Measurements from ENCODE around the gene COL9A2. TPM values are rescaled to one million over a fixed set of nuclear protein-coding genes. Genes with fewer than 3 reads are reported as not detected.

The COL9A2 gene
- polyA plus RNA-seq, 1 donor: 11.0 TPM

DNA sequence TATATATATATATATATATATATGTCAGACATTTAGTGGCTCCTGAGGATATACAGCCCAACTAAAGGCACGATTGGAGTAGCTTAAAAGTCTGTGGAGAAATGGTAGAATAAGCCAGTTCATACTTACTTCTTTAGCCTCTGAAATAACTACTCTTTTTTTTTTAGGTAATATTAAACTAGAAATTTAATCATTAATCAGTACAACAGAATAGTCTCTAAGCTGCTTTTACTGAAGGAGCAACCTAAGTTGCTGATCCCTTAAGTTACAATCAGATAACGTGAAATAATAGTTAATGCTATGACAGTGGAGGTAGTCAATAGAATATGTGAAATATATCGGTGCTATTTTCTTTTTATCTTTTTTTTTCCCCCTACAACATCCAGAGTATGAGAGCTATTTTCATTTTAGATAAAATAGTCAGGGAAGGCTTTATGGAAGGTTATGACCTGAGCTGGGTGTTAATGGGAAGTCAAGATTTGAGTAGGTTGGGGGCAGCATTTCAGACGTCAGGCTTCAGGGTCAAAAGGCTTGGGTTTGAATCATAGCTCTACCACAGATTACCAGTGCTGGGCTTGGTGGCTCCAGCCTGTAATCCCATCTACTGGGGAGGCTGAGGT lies 43.4 kb downstream of the COL9A2 start:
- WGBS (ENCODE audit: insufficient coverage, low lambda C conversion rate): 17% methylated on average over 2 of the region's 4 CpGs
- Histone ChIP-seq H3K27me3 (ENCODE audit: control insufficient read depth, insufficient read depth, low read length) (no peaks in the 10 kb centered on the region), H3K4me3 (ENCODE audit: low read length) (no peak overlapping the region), H3K27ac (ENCODE audit: low read length) (peak overlapping the region; percentile 38), H3K4me1 (ENCODE audit: control insufficient read depth, insufficient read depth, low read length) (no peaks in the 10 kb centered on the region), H3K36me3 (ENCODE audit: control insufficient read depth, insufficient read depth, low read length) (peaks cover 44% of the 10 kb centered on the region), H3K9me3 (ENCODE audit: control insufficient read depth, low read depth, low read length) (no peaks in the 10 kb centered on the region)
- peak in 1 of 2 donors; percentile 41 for DNase-seq

DNA sequence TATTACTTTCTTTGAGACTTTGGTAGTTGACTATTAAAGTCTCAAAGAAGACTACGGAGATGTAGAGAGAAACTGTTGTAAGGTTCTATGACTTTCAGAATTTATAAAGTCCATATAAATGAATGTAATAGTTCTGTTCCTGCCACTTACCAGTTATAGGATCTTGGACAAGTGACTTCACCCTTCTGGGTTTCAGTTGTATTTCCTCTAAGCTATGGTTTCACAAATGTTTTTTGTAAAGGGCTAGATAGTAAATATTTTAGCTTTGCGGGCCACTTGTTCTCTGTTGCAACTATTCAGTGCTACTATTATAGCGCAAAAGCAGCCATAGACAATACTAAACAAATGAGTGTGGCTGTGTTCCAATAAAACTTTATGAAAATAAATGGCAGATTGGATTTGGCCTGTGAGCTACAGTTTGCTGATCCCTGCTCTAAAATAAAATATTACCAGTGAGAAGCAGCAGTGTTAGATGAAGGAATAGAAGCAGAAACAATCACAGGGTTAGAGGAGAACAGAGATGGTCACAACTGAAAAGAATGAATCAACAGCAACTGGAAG lies 44.4 kb downstream of the COL9A2 start:
- H3K4me1 ChIP-seq (ENCODE audit: control insufficient read depth, insufficient read depth, low read length): no peaks in the 10 kb centered on the region
- no peak for DNase-seq
- peaks cover 49% of the 10 kb centered on the region for H3K36me3 ChIP-seq (ENCODE audit: control insufficient read depth, insufficient read depth, low read length)
- no peaks in the 10 kb centered on the region for H3K27me3 ChIP-seq (ENCODE audit: control insufficient read depth, insufficient read depth, low read length)
- WGBS (ENCODE audit: insufficient coverage, low lambda C conversion rate): no CpG with 5 or more reads among the region's 3 CpGs
- no peak overlapping the region for H3K27ac ChIP-seq (ENCODE audit: low read length)
- H3K4me3 ChIP-seq (ENCODE audit: low read length): no peak overlapping the region
- H3K9me3 ChIP-seq (ENCODE audit: control insufficient read depth, low read depth, low read length): no peaks in the 10 kb centered on the region

DNA sequence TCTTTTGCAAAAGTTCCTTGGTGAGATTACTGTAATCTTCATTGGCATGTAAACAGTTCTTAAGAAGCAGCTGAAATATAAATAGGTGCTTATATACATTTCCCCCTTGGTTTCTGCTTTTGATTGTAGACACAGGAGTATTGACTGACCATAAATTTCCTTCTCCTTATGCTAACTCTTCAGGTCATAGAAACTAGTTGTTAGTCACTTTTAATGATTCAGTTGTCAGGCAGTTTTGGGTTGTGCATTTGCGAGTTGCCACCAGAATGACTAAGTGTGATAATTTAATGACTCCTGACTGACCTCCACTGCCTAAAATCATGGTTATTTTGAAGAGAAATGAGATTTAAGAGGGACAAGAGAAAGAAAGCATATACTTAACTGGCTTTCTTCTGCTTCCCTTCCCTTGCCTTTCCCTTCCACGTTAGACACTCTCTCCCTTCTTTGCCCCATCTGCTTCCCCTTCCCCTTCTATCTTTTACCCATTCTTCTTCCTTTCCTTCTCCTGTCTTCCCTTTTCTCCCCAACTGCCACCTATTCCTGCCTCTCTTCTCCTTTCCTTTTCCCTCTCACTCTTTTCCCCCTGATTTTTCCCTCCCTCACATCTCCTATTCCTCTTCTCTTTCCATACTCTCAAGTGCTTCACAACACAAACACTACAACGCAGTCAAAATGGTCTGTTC lies 46.8 kb downstream of the COL9A2 start:
- Histone ChIP-seq H3K4me3 (ENCODE audit: low read length) (no peak overlapping the region), H3K9me3 (ENCODE audit: control insufficient read depth, low read depth, low read length) (no peaks in the 10 kb centered on the region), H3K4me1 (ENCODE audit: control insufficient read depth, insufficient read depth, low read length) (no peaks in the 10 kb centered on the region), H3K27me3 (ENCODE audit: control insufficient read depth, insufficient read depth, low read length) (no peaks in the 10 kb centered on the region), H3K36me3 (ENCODE audit: control insufficient read depth, insufficient read depth, low read length) (peaks cover 46% of the 10 kb centered on the region), H3K27ac (ENCODE audit: low read length) (no peak overlapping the region)
- WGBS (ENCODE audit: insufficient coverage, low lambda C conversion rate): 91% methylated on average over 1 of the region's 3 CpGs
- no peak for DNase-seq

DNA sequence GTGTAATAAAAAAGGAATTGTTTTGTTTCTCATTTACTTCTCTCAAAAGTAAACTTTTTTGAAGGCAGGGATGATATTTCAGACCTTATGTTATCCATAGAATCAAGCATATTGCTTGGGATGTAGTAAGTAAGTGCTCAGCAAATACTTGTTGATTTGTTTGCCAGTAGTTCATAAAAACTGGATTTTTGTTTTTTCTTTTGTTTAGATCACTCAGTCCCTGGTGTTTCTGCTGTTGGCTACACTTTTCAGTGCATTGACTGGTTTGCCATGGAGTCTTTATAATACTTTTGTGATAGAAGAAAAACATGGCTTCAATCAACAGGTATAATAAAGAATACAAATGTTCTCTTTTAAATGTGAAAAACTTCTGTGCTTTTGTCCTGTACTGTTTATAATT lies 48.9 kb downstream of the COL9A2 start:
- no peak for DNase-seq
- H3K4me3 ChIP-seq (ENCODE audit: low read length): no peak overlapping the region
- no peaks in the 10 kb centered on the region for H3K9me3 ChIP-seq (ENCODE audit: control insufficient read depth, low read depth, low read length)
- H3K36me3 ChIP-seq (ENCODE audit: control insufficient read depth, insufficient read depth, low read length): peaks cover 47% of the 10 kb centered on the region
- no peaks in the 10 kb centered on the region for H3K4me1 ChIP-seq (ENCODE audit: control insufficient read depth, insufficient read depth, low read length)
- H3K27me3 ChIP-seq (ENCODE audit: control insufficient read depth, insufficient read depth, low read length): no peaks in the 10 kb centered on the region
- no peak overlapping the region for H3K27ac ChIP-seq (ENCODE audit: low read length)

DNA sequence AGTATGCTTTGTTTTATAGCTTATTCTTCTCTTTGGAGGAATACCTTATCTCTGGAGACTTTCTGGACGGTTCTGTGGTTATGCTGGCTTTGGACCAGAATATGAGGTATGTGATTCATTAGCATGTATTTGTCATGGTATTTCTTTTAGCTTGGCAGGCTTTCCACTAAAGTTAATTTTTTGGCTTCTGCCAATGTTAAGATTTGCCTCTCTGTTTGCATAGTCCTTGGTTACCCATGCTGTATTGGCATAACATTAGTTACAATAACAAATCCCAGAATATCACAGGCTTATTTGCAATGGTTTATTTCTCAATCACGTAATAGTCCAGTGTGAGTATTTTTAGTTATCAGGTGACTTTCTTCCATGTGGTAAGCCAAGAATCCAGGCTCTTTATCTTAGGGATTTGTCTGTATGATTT lies 49.3 kb downstream of the COL9A2 start:
- H3K27me3 ChIP-seq (ENCODE audit: control insufficient read depth, insufficient read depth, low read length): no peaks in the 10 kb centered on the region
- no peak overlapping the region for H3K4me3 ChIP-seq (ENCODE audit: low read length)
- WGBS (ENCODE audit: insufficient coverage, low lambda C conversion rate): 86% methylated on average over 1 of the region's 2 CpGs
- H3K27ac ChIP-seq (ENCODE audit: low read length): no peak overlapping the region
- no peak for DNase-seq
- H3K36me3 ChIP-seq (ENCODE audit: control insufficient read depth, insufficient read depth, low read length): peaks cover 48% of the 10 kb centered on the region
- no peaks in the 10 kb centered on the region for H3K4me1 ChIP-seq (ENCODE audit: control insufficient read depth, insufficient read depth, low read length)
- no peaks in the 10 kb centered on the region for H3K9me3 ChIP-seq (ENCODE audit: control insufficient read depth, low read depth, low read length)

DNA sequence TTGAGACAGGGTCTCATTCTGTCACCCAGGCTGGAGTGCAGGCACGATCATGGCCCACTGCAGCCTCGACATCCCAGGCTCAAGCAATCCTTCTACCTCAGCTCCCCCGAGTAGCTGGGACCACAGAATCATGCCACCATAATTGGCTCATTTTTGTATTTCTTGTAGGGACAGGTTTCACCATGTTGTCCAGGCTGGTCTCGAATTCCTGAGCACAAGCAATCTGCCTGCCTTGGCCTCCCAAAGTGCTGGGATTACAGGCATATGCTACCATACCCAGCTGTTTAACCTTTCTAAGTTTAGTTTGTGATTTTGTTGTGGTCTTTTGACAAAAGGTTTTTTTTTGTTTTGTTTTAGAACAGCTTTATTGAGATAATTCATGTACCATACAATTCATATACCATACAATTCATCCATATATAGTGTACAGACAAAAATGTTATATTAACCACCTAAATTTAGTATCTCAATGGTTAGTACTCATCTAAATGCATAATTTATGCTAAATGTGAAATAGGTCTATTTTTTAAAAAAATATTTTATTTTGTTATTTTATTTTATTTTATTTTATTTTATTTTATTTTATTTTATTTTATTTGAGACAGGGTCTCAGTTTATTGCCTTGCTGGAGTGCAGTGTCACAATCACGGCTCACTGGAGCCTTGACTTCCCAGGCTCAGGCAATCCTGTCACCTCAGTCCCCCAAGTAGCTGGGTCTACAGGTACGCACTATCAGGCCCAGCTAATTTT lies 50.1 kb downstream of the COL9A2 start:
- Histone ChIP-seq H3K4me1 (ENCODE audit: control insufficient read depth, insufficient read depth, low read length) (no peaks in the 10 kb centered on the region), H3K27ac (ENCODE audit: low read length) (no peak overlapping the region), H3K9me3 (ENCODE audit: control insufficient read depth, low read depth, low read length) (no peaks in the 10 kb centered on the region), H3K36me3 (ENCODE audit: control insufficient read depth, insufficient read depth, low read length) (peaks cover 45% of the 10 kb centered on the region), H3K4me3 (ENCODE audit: low read length) (no peak overlapping the region), H3K27me3 (ENCODE audit: control insufficient read depth, insufficient read depth, low read length) (no peaks in the 10 kb centered on the region)
- no peak for DNase-seq
- no CpG with 5 or more reads among the region's 6 CpGs for WGBS (ENCODE audit: insufficient coverage, low lambda C conversion rate)

DNA sequence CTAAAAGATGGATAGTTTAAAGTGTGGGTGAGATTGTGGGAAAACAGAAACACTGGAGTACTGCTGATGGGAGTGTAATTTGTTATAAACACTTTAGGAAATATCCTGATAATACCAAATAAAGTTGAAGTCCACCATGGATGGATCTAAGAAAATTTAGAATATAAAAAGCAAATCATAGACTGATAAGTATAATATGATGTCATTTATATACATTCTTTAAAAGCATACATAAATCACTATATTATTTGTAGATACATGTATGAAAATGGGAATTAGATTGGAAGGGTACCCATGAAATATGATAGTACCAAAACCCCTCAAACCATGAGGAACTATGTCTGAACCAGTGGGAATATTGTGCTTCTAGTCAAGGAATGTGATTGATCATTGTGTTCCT lies 51.2 kb downstream of the COL9A2 start:
- Histone ChIP-seq H3K4me3 (ENCODE audit: low read length) (no peak overlapping the region), H3K27ac (ENCODE audit: low read length) (no peak overlapping the region), H3K4me1 (ENCODE audit: control insufficient read depth, insufficient read depth, low read length) (no peaks in the 10 kb centered on the region), H3K36me3 (ENCODE audit: control insufficient read depth, insufficient read depth, low read length) (peaks cover 48% of the 10 kb centered on the region), H3K27me3 (ENCODE audit: control insufficient read depth, insufficient read depth, low read length) (no peaks in the 10 kb centered on the region), H3K9me3 (ENCODE audit: control insufficient read depth, low read depth, low read length) (no peaks in the 10 kb centered on the region)
- DNase-seq: no peak

DNA sequence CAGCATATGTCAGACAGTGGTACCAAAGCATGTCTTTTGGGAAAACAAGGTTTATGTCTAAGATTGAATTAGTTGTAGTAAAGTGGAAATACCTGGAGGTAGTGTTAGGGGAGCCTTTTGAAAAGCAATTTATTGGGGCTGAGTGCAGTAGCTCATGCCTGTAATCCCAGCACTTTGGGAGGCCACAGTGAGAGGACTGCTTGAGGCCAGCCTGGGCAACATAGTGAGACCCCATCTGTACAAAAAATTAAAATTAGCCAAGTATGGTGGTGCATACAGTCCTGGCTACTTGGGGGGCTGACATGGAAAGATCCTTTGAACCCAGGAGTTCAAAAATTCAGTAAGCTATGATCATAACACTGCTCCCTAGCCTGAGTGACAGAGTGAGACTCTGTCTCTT lies 51.8 kb downstream of the COL9A2 start:
- H3K4me1 ChIP-seq (ENCODE audit: control insufficient read depth, insufficient read depth, low read length): no peaks in the 10 kb centered on the region
- H3K9me3 ChIP-seq (ENCODE audit: control insufficient read depth, low read depth, low read length): no peaks in the 10 kb centered on the region
- no peaks in the 10 kb centered on the region for H3K27me3 ChIP-seq (ENCODE audit: control insufficient read depth, insufficient read depth, low read length)
- peaks cover 44% of the 10 kb centered on the region for H3K36me3 ChIP-seq (ENCODE audit: control insufficient read depth, insufficient read depth, low read length)
- DNase-seq: no peak
- H3K27ac ChIP-seq (ENCODE audit: low read length): no peak overlapping the region
- H3K4me3 ChIP-seq (ENCODE audit: low read length): no peak overlapping the region

DNA sequence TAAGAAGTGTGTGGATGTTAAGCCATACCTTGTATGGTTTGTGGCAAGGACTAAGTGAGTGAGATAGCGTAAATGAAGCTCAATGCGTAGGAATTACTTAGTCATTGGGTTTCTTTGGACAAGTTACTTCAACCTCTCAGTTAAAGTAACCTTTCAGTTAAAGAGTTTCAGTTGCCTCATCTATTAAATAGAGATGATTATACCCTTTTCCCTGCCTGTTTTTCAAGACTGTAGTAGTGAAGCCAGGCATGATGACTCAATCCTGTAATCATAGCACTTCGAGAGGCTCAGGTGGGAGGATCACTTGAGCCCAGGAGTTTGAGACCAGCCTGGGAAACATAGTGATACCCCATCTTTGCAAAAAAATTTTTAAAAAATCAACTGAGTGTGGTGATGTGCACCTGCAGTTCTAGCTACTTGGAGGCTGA lies 52.7 kb downstream of the COL9A2 start:
- Histone ChIP-seq H3K4me3 (ENCODE audit: low read length) (no peak overlapping the region), H3K27me3 (ENCODE audit: control insufficient read depth, insufficient read depth, low read length) (no peaks in the 10 kb centered on the region), H3K36me3 (ENCODE audit: control insufficient read depth, insufficient read depth, low read length) (peaks cover 38% of the 10 kb centered on the region), H3K4me1 (ENCODE audit: control insufficient read depth, insufficient read depth, low read length) (no peaks in the 10 kb centered on the region), H3K27ac (ENCODE audit: low read length) (no peak overlapping the region), H3K9me3 (ENCODE audit: control insufficient read depth, low read depth, low read length) (no peaks in the 10 kb centered on the region)
- WGBS (ENCODE audit: insufficient coverage, low lambda C conversion rate): 100% methylated on average over 2 of the region's 3 CpGs
- no peak for DNase-seq

DNA sequence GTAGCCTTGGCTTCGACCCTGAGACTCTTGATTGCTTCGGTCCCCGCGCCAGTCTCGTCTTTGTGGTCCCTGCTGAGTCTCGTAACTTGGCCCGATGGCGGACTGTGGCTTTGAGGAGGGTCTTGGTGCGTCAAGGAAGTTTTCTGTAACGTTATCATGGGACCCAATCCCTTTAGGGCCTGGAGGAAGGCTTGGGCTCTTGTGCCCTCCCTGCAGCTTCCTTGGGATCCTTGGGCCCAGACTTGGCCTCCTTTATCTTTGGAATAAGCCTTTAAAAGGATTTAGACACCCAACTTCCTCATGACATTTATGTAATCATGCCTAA lies 58.7 kb downstream of the COL9A2 start:
- DNase-seq: no peak
- no peaks in the 10 kb centered on the region for H3K9me3 ChIP-seq (ENCODE audit: control insufficient read depth, low read depth, low read length)
- peak overlapping the region; percentile 99 for H3K4me3 ChIP-seq (ENCODE audit: low read length)
- H3K36me3 ChIP-seq (ENCODE audit: control insufficient read depth, insufficient read depth, low read length): peaks cover 21% of the 10 kb centered on the region
- peak overlapping the region; percentile 99 for H3K27ac ChIP-seq (ENCODE audit: low read length)
- WGBS (ENCODE audit: insufficient coverage, low lambda C conversion rate): no CpG with 5 or more reads among the region's 10 CpGs
- peaks cover 9% of the 10 kb centered on the region for H3K4me1 ChIP-seq (ENCODE audit: control insufficient read depth, insufficient read depth, low read length)
- H3K27me3 ChIP-seq (ENCODE audit: control insufficient read depth, insufficient read depth, low read length): no peaks in the 10 kb centered on the region

All from large intestine (tissue), 3 donors.